Measurements from ENCODE around the gene SUGP2.

GRCh38 chr19:18999016-18999758 lies 34.1 kb downstream of the SUGP2 start:
- no peak for TF ChIP-seq CTCF (IDR thresholded peaks at IDR 0.05)
- no peak for TF ChIP-seq POLR2A (IDR thresholded peaks at IDR 0.05)

All from right lobe of liver (tissue), 4 donors.